Smooth muscle cell (in vitro differentiated cells): ENCODE data around the gene ZNF397. TPM values are rescaled to one million over a fixed set of nuclear protein-coding genes. Genes with fewer than 3 reads are reported as not detected.

Experiments used
- DNase-seq: peaks from one replicate; lab custom pipeline; 2025; ENCODE audit not compliant: unreplicated experiment; lab: John Stamatoyannopoulos, UW
- H2AFZ ChIP-seq: fragments of 200-600 bp; sonication (generic); 2 replicates; pipeline ENCODE4 v1.6.0; 2016; ENCODE audit warnings: antibody characterized with exemption, low read depth, mild to moderate bottlenecking
- H3F3A ChIP-seq: fragments of 200-600 bp; sonication (generic); 2 replicates; pipeline ENCODE4 v1.6.0; 2017; ENCODE audit warnings: antibody characterized with exemption, low read depth
- H3K27ac ChIP-seq: fragments of 200-600 bp; sonication (generic); 2 replicates; pipeline ENCODE4 v1.5.1; 2016; ENCODE audit warnings: low read depth, mild to moderate bottlenecking
- H3K27me3 ChIP-seq: fragments of 200-600 bp; sonication (generic); 2 replicates; pipeline ENCODE4 v1.6.1; 2016; ENCODE audit warnings: low read depth, mild to moderate bottlenecking
- H3K36me3 ChIP-seq: fragments of 200-600 bp; sonication (generic); 2 replicates; pipeline ENCODE4 v1.5.1; 2016; ENCODE audit warnings: low read depth
- H3K4me1 ChIP-seq: fragments of 200-600 bp; sonication (generic); 2 replicates; pipeline ENCODE4 v1.5.1; 2016; ENCODE audit warnings: low read depth
- H3K4me2 ChIP-seq: fragments of 200-600 bp; sonication (generic); 2 replicates; pipeline ENCODE4 v1.6.0; 2016; ENCODE audit warnings: mild to moderate bottlenecking
- H3K4me3 ChIP-seq: fragments of 200-600 bp; sonication (generic); 2 replicates; pipeline ENCODE4 v1.5.1; 2016; ENCODE audit warnings: mild to moderate bottlenecking
- H3K79me2 ChIP-seq: fragments of 200-600 bp; sonication (generic); 2 replicates; pipeline ENCODE4 v1.6.0; 2016; ENCODE audit warnings: low read depth, mild to moderate bottlenecking
- H3K9ac ChIP-seq: fragments of 200-600 bp; sonication (generic); 2 replicates; pipeline ENCODE4 v1.6.0; 2016; ENCODE audit warnings: low read depth
- H3K9me3 ChIP-seq: fragments of 200-600 bp; sonication (generic); replicated peaks from 2 replicates; pipeline ENCODE4 v1.5.1; 2016; ENCODE audit warnings: low read depth
- H4K20me1 ChIP-seq: fragments of 200-600 bp; sonication (generic); 2 replicates; pipeline ENCODE4 v1.6.0; 2016; ENCODE audit warnings: low read depth
- CTCF ChIP-seq: fragments of 200-600 bp; sonication (generic); IDR thresholded peaks from 2 replicates; pipeline ENCODE4 v1.5.1; 2017; ENCODE audit warnings: borderline replicate concordance, mild to moderate bottlenecking, antibody characterized with exemption; ENCODE audit not compliant: insufficient read depth, poor library complexity, severe bottlenecking
- WGBS: methylation state at CpG from one replicate; pipeline ENCODE4 v1.1.7; 2016; ENCODE audit warnings: low lambda C conversion rate; 5-methylcytosine and 5-hydroxymethylcytosine counted together
- polyA plus RNA-seq: library from polyadenylated mRNA; unstranded; fragments of >200 nt; fragmentation: Nextera tagmentation; extraction: Ambion mirVana; gene quantifications from 2 replicates; pipeline ENCODE4 v1.2.1, GENCODE V29; 2016
- total RNA-seq: library from RNA; depleted of rRNA; stranded (reverse); fragments of >200 nt; gene quantifications from 2 replicates; pipeline ENCODE4 v1.2.3, GENCODE V29; 2014

ZNF397 gene
- total and polyA plus RNA-seq, 2 experiments from 2014 or later = 5.3 to 11.8 TPM

GRCh38 chr18:35264409-35264808 is 23.6 kb downstream of the ZNF397 start:
- WGBS = 84% methylated on average over 2 of the region's 2 CpGs
- Histone ChIP-seq H3K9ac (no peak overlapping the region), H3F3A (no peaks in the 10 kb centered on the region), H3K36me3 (no peaks in the 10 kb centered on the region), H2AFZ (no peak overlapping the region), H3K27ac (no peak overlapping the region), H3K4me3 (no peak overlapping the region), H3K4me2 (no peak overlapping the region), H3K4me1 (no peaks in the 10 kb centered on the region), H3K27me3 (no peaks in the 10 kb centered on the region), H3K79me2 (no peaks in the 10 kb centered on the region), H3K9me3 (no peaks in the 10 kb centered on the region), H4K20me1 (no peaks in the 10 kb centered on the region)
- no peak for DNase-seq
- TF ChIP-seq CTCF = no peak

GRCh38 chr18:35267161-35267651 is 26.4 kb downstream of the ZNF397 start:
- TF ChIP-seq CTCF = no peak
- no peaks in the 10 kb centered on the region for H3K36me3 ChIP-seq
- no peaks in the 10 kb centered on the region for H3K4me1 ChIP-seq
- no peaks in the 10 kb centered on the region for H3K9me3 ChIP-seq
- H2AFZ ChIP-seq = no peak overlapping the region
- no peak overlapping the region for H3K4me3 ChIP-seq
- H3F3A ChIP-seq = no peaks in the 10 kb centered on the region
- no peak for DNase-seq
- H3K4me2 ChIP-seq = no peak overlapping the region
- no peak overlapping the region for H3K27ac ChIP-seq
- 95% methylated on average over 23 of the region's 48 CpGs for WGBS
- no peaks in the 10 kb centered on the region for H4K20me1 ChIP-seq
- H3K27me3 ChIP-seq = no peaks in the 10 kb centered on the region
- H3K9ac ChIP-seq = no peak overlapping the region
- no peaks in the 10 kb centered on the region for H3K79me2 ChIP-seq

GRCh38 chr18:35267809-35268208 is 27.0 kb downstream of the ZNF397 start:
- H3K4me1 ChIP-seq = no peaks in the 10 kb centered on the region
- no peak overlapping the region for H3K4me3 ChIP-seq
- H3K9ac ChIP-seq = no peak overlapping the region
- no peak for DNase-seq
- no peak overlapping the region for H3K27ac ChIP-seq
- 95% methylated on average over 29 of the region's 30 CpGs for WGBS
- no peak overlapping the region for H3K4me2 ChIP-seq
- no peak for TF ChIP-seq CTCF
- H3K9me3 ChIP-seq = no peaks in the 10 kb centered on the region
- H3F3A ChIP-seq = no peaks in the 10 kb centered on the region
- no peaks in the 10 kb centered on the region for H3K27me3 ChIP-seq
- no peaks in the 10 kb centered on the region for H3K79me2 ChIP-seq
- H3K36me3 ChIP-seq = no peaks in the 10 kb centered on the region
- H2AFZ ChIP-seq = no peak overlapping the region
- no peaks in the 10 kb centered on the region for H4K20me1 ChIP-seq

GRCh38 chr18:35268821-35269220 is 28.0 kb downstream of the ZNF397 start:
- no peaks in the 10 kb centered on the region for H4K20me1 ChIP-seq
- no peak overlapping the region for H3K27ac ChIP-seq
- no peak overlapping the region for H2AFZ ChIP-seq
- H3K4me3 ChIP-seq = no peak overlapping the region
- H3F3A ChIP-seq = no peaks in the 10 kb centered on the region
- no peaks in the 10 kb centered on the region for H3K36me3 ChIP-seq
- 100% methylated on average over 2 of the region's 2 CpGs for WGBS
- H3K27me3 ChIP-seq = no peaks in the 10 kb centered on the region
- H3K4me1 ChIP-seq = no peaks in the 10 kb centered on the region
- no peaks in the 10 kb centered on the region for H3K9me3 ChIP-seq
- H3K4me2 ChIP-seq = no peak overlapping the region
- no peak for DNase-seq
- TF ChIP-seq CTCF = no peak
- no peak overlapping the region for H3K9ac ChIP-seq
- no peaks in the 10 kb centered on the region for H3K79me2 ChIP-seq
